DMS114 treated with DMSO at 0.1 percent for 48 hours (cell line): ENCODE measurements around the gene ROBO1.
"Not testable (repeated sequence)": the region's sequence is repeated elsewhere in the genome, so short reads cannot be mapped to it uniquely, and the experiment has no call there.

Experiments
- DNase-seq: peaks from one replicate; lab custom pipeline; 2025; ENCODE audit not compliant: unreplicated experiment; lab: John Stamatoyannopoulos, UW

ROBO1 gene

GRCh38 chr3:79317551-79318518, 450.0 kb downstream of the ROBO1 start:
- DNase-seq, result no peak

GRCh38 chr3:79314962-79315361, 452.8 kb downstream of the ROBO1 start:
- no peak for DNase-seq

- DNase-seq, result no peak
Observed at GRCh38 chr3:79314544-79314943, 453.3 kb downstream of the ROBO1 start.

- DNase-seq, result no peak
Observed at GRCh38 chr3:79310016-79310415, 457.8 kb downstream of the ROBO1 start.

GRCh38 chr3:79306934-79307570, 460.7 kb downstream of the ROBO1 start:
- DNase-seq, result no peak

GRCh38 chr3:79299949-79300635, 467.7 kb downstream of the ROBO1 start:
- DNase-seq, result not testable (repeated sequence)

GRCh38 chr3:79297245-79297960, 470.4 kb downstream of the ROBO1 start:
- no peak for DNase-seq

- no peak for DNase-seq
Observed at GRCh38 chr3:79286882-79287281, 480.9 kb downstream of the ROBO1 start.

- no peak for DNase-seq
Observed at GRCh38 chr3:79285871-79286270, 481.9 kb downstream of the ROBO1 start.

- no peak for DNase-seq
Observed at GRCh38 chr3:79285380-79285779, 482.4 kb downstream of the ROBO1 start.

- no peak for DNase-seq
Observed at GRCh38 chr3:79284781-79285180, 483.0 kb downstream of the ROBO1 start.

- no peak for DNase-seq
Observed at GRCh38 chr3:79278681-79279080, 489.1 kb downstream of the ROBO1 start.

GRCh38 chr3:79268422-79268821, 499.4 kb downstream of the ROBO1 start:
- DNase-seq, result no peak

GRCh38 chr3:79264892-79265291, 502.9 kb downstream of the ROBO1 start:
- DNase-seq, result no peak

- DNase-seq, result no peak
Observed at GRCh38 chr3:79263423-79263822, 504.4 kb downstream of the ROBO1 start.

GRCh38 chr3:79258479-79258878, 509.3 kb downstream of the ROBO1 start:
- DNase-seq, result no peak

- DNase-seq, result no peak
Observed at GRCh38 chr3:79257791-79258190, 510.0 kb downstream of the ROBO1 start.

- no peak for DNase-seq
Observed at GRCh38 chr3:79255702-79256101, 512.1 kb downstream of the ROBO1 start.

GRCh38 chr3:79255292-79255691, 512.5 kb downstream of the ROBO1 start:
- DNase-seq, result no peak

GRCh38 chr3:79253704-79254103, 514.1 kb downstream of the ROBO1 start:
- no peak for DNase-seq

GRCh38 chr3:79253271-79253670, 514.5 kb downstream of the ROBO1 start:
- DNase-seq, result no peak
